ENCODE data around the gene LIPC. TPM values are rescaled to one million over a fixed set of nuclear protein-coding genes. Genes with fewer than 3 reads are reported as not detected.

The LIPC gene
- total and polyA plus RNA-seq, 8 donors: 0.69 to 5.5 (median 1.5) TPM

- DNase-seq: peak in 1 of 6 donors; percentile 49
- H3K9me3 ChIP-seq: no peaks in the 10 kb centered on the region
- no peaks in the 10 kb centered on the region for H3K27me3 ChIP-seq
- H3K4me1 ChIP-seq: no peaks in the 10 kb centered on the region
- no peak overlapping the region for H3K4me3 ChIP-seq
- no peaks in the 10 kb centered on the region for H3K36me3 ChIP-seq
- ATAC-seq: peak; percentile 49 to 58 (median 54)
- intact Hi-C loops (cut with DNase I): no loop called here
- FAIRE-seq: peak; percentile 57
- WGBS, 2 donors: 71 to 75% methylated on average over 11 of the region's 11 CpGs
- H3K27ac ChIP-seq: peak overlapping the region in 3 of 4 donors; percentile 17 to 66 (median 47)
- TF ChIP-seq CTCF (IDR thresholded peaks at IDR 0.05): no peak
These were observed 37.9 kb downstream of the LIPC start for GRCh38 chr15:58469432-58470353.

GRCh38 chr15:58471348-58471747 lies 39.6 kb downstream of the LIPC start:
- WGBS, 2 donors: 94 to 97% methylated on average over 1 of the region's 1 CpG
- no peak overlapping the region for H3K27ac ChIP-seq
- peaks cover 0 to 4% (median 0%) of the 10 kb centered on the region in 3 donors for H3K4me1 ChIP-seq

GRCh38 chr15:58472221-58472620 lies 40.4 kb downstream of the LIPC start:
- 73 to 87% methylated on average over 4 of the region's 4 CpGs for WGBS, 2 donors
- no peak for FAIRE-seq
- Histone ChIP-seq H3K36me3 (no peaks in the 10 kb centered on the region), H3K9me3 (no peaks in the 10 kb centered on the region), H3K4me1 (peaks cover 0 to 12% (median 0%) of the 10 kb centered on the region in 3 donors), H3K27ac (no peak overlapping the region), H3K4me3 (no peak overlapping the region), H3K27me3 (no peaks in the 10 kb centered on the region)
- TF ChIP-seq CTCF (IDR thresholded peaks at IDR 0.05): no peak
- no peak for ATAC-seq
- no peak for DNase-seq
- intact Hi-C loops (cut with DNase I): no loop called here

More at GRCh38 chr15:58471348-58471747, 39.6 kb downstream of the LIPC start:
- intact Hi-C loops (cut with DNase I): no loop called here
- DNase-seq (no peak), ATAC-seq (no peak), FAIRE-seq (no peak)
- TF ChIP-seq CTCF (IDR thresholded peaks at IDR 0.05): no peak
- Histone ChIP-seq H3K36me3 (no peaks in the 10 kb centered on the region), H3K27me3 (no peaks in the 10 kb centered on the region), H3K9me3 (no peaks in the 10 kb centered on the region), H3K4me3 (no peak overlapping the region)

GRCh38 chr15:58472821-58473581 lies 41.2 kb downstream of the LIPC start:
- WGBS, 2 donors: 76 to 81% methylated on average over 8 of the region's 8 CpGs
- ATAC-seq (no peak), DNase-seq (no peak), FAIRE-seq (no peak)
- Histone ChIP-seq H3K4me3 (no peak overlapping the region), H3K36me3 (no peaks in the 10 kb centered on the region), H3K4me1 (peaks cover 0 to 12% (median 0%) of the 10 kb centered on the region in 3 donors), H3K27me3 (no peaks in the 10 kb centered on the region), H3K9me3 (no peaks in the 10 kb centered on the region), H3K27ac (peak overlapping the region in 2 of 4 donors; percentile 45 to 65)
- intact Hi-C loops (cut with DNase I): no loop called here
- TF ChIP-seq CTCF (IDR thresholded peaks at IDR 0.05): no peak

Data from pancreas (tissue), 10 donors.